Uterus (tissue), 4 donors: ENCODE measurements around the gene GNPDA2. TPM values are rescaled to one million over a fixed set of nuclear protein-coding genes. Genes with fewer than 3 reads are reported as not detected.
"Not testable (repeated sequence)": the region's sequence is repeated elsewhere in the genome, so short reads cannot be mapped to it uniquely, and the experiment has no call there.

Source experiments
- DNase-seq, 2 donors: peaks; one replicate each; pipeline ENCODE4 v3.0.0-alpha.2; 2019 to 2020
- H3K27ac ChIP-seq, 2 donors: fragments of 200-600 bp; sonication (generic); 1 replicate in 1 of 2; 2 replicates in 1 of 2; pipeline ENCODE4 v1.5.1; 2016 to 2018
- H3K27me3 ChIP-seq, 2 donors: fragments of 200-600 bp; sonication (generic); one replicate each; pipeline ENCODE4 v1.5.1; 2018 to 2019; ENCODE audit warnings: control low read depth in 1 of 2
- H3K36me3 ChIP-seq, 2 donors: fragments of 200-600 bp; sonication (generic); one replicate each; pipeline ENCODE4 v1.5.1; 2019; ENCODE audit warnings: control low read depth in 1 of 2
- H3K4me1 ChIP-seq, 2 donors: fragments of 200-600 bp; sonication (generic); one replicate each; pipeline ENCODE4 v1.5.1; 2018 to 2019; ENCODE audit warnings: control low read depth in 1 of 2
- H3K4me3 ChIP-seq, 2 donors: fragments of 200-600 bp; sonication (generic); 1 replicate in 1 of 2; 2 replicates in 1 of 2; pipeline ENCODE4 v1.5.1; 2018 to 2019; ENCODE audit warnings: mild to moderate bottlenecking in 1 of 2
- H3K9me3 ChIP-seq, 2 donors: fragments of 200-600 bp; sonication (generic); one replicate each; pipeline ENCODE4 v1.5.1; 2019; ENCODE audit warnings: control low read depth in 1 of 2
- POLR2A ChIP-seq, 2 donors: fragments of 450-650 bp; IDR thresholded peaks; one replicate each; pipeline ENCODE4 v1.6.1; 2016; ENCODE audit warnings: antibody characterized with exemption in 2 of 2, mild to moderate bottlenecking in 1 of 2, moderate library complexity in 1 of 2
- intact Hi-C: fragments of 100-400 bp; cut with DNase I; formaldehyde crosslinking; loops from one replicate; pipeline ENCODE4 v1.15.1; 2023; ENCODE audit warnings: low total_unique reads
- total RNA-seq, 4 donors: library from RNA; depleted of rRNA in 3 of 4; stranded (reverse); fragments of >200 nt in 3 of 4; gene quantifications; one replicate each; pipeline versions ENCODE4 v1.1.0 to v1.2.4, GENCODE V29; 2014 to 2023
- TF ChIP-seq, protein P1 (sequence below), 4 experiments: fragments of 200-600 bp in 2 of 4; fragments of 450-650 bp in 2 of 4; sonication (generic) in 2 of 4; IDR thresholded peaks; one replicate each; pipeline ENCODE4 v1.5.1; 2016 to 2019; ENCODE audit warnings: antibody characterized with exemption in 4 of 4, mild to moderate bottlenecking in 2 of 4, moderate library complexity in 1 of 4
- donor health status: DM: yes; HTN: yes; CAD: no.

GNPDA2 gene
- total RNA-seq, 4 donors from 2014 or later: 5.9 to 53.6 (median 22.5) TPM

GRCh38 chr4:44736900-44737299 is 10.5 kb upstream of the GNPDA2 start:
- Histone ChIP-seq H3K4me1 (no peaks in the 10 kb centered on the region), H3K27me3 (no peaks in the 10 kb centered on the region), H3K27ac (no peak overlapping the region), H3K4me3 (no peak overlapping the region), H3K9me3 (no peaks in the 10 kb centered on the region), H3K36me3 (no peaks in the 10 kb centered on the region)
- DNase-seq: no peak
- TF ChIP-seq, protein P1, sequence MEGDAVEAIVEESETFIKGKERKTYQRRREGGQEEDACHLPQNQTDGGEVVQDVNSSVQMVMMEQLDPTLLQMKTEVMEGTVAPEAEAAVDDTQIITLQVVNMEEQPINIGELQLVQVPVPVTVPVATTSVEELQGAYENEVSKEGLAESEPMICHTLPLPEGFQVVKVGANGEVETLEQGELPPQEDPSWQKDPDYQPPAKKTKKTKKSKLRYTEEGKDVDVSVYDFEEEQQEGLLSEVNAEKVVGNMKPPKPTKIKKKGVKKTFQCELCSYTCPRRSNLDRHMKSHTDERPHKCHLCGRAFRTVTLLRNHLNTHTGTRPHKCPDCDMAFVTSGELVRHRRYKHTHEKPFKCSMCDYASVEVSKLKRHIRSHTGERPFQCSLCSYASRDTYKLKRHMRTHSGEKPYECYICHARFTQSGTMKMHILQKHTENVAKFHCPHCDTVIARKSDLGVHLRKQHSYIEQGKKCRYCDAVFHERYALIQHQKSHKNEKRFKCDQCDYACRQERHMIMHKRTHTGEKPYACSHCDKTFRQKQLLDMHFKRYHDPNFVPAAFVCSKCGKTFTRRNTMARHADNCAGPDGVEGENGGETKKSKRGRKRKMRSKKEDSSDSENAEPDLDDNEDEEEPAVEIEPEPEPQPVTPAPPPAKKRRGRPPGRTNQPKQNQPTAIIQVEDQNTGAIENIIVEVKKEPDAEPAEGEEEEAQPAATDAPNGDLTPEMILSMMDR (IDR thresholded peaks at IDR 0.05): no peak
- TF ChIP-seq POLR2A (IDR thresholded peaks at IDR 0.05): no peak
- intact Hi-C loops: no loop called here

DNA sequence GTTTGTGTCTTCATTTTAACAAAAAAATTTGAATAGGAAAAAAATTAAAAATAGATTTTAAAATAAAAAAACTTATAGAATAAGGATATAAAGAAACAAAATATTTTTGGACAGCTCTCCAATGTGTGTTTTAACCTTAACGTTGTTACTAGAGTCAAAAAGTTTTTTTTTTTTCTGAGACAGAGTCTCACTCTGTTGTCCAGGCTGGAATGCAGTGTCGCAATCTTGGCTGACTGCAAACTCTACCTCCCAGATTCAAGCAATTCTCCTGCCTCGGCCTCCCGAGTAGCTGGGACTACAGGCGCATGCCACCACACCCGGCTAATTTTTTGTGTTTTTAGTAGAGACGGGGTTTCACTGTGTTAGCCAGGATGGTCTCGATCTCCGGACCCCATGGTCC is 2.3 kb upstream of the GNPDA2 start:
- H3K9me3 ChIP-seq, H3K4me1 ChIP-seq, H3K4me3 ChIP-seq, H3K27me3 ChIP-seq, H3K27ac ChIP-seq, DNase-seq, intact Hi-C loops, H3K36me3 ChIP-seq: not testable (repeated sequence)

DNA sequence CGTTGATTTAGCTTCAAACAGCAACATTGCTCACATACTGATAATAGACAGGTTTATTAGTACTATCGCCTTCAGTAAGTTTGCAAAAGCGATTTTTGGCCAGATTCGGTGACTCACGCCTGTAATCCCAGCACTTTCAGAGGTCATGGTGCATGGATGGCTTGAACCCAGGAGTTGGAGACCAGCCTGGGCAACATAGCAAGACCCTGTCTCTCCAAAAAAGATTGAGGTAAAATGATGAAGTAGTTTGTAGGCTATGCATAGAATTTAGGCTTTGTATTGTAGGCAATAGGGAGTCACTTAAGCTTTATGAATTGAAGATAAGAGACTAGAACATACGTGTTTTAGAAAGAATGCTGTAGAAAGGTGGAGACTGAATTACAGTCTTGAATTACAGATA is 1.1 kb upstream of the GNPDA2 start:
- H3K4me3 ChIP-seq: no peak overlapping the region
- no peaks in the 10 kb centered on the region for H3K9me3 ChIP-seq
- H3K27ac ChIP-seq: no peak overlapping the region
- DNase-seq: no peak
- no peaks in the 10 kb centered on the region for H3K4me1 ChIP-seq
- H3K36me3 ChIP-seq: no peaks in the 10 kb centered on the region
- TF ChIP-seq, protein P1 (IDR thresholded peaks at IDR 0.05): no peak
- TF ChIP-seq POLR2A (IDR thresholded peaks at IDR 0.05): no peak
- no peaks in the 10 kb centered on the region for H3K27me3 ChIP-seq
- intact Hi-C loops: no loop called here

DNA sequence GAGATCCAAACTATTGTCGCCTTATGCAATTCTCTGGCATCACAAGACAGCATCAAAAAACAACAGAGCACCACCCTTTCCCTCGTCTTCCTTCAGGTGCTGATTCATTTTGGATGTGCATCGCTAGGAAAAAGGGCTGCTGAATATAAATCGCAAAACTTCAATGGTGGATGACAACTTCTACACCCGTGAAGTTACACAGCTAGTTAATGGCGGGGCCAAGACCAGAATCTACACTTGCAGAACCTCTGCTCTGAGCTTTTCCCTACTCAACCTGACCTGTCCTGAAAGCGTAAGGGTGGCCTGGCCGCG is 674 bp downstream of the GNPDA2 start:
- no peak for TF ChIP-seq POLR2A (IDR thresholded peaks at IDR 0.05)
- TF ChIP-seq, protein P1 (IDR thresholded peaks at IDR 0.05): no peak
- Histone ChIP-seq H3K27me3 (no peaks in the 10 kb centered on the region), H3K9me3 (no peaks in the 10 kb centered on the region), H3K27ac (peak overlapping the region; percentile 84), H3K4me1 (no peaks in the 10 kb centered on the region), H3K36me3 (no peaks in the 10 kb centered on the region), H3K4me3 (peak overlapping the region; percentile 76 to 94)
- no peak for DNase-seq
- intact Hi-C loops: no loop called here

GRCh38 chr4:44725166-44725565 is 1.2 kb downstream of the GNPDA2 start:
- no peaks in the 10 kb centered on the region for H3K27me3 ChIP-seq
- H3K4me1 ChIP-seq: no peaks in the 10 kb centered on the region
- TF ChIP-seq, protein P1 (IDR thresholded peaks at IDR 0.05): no peak
- TF ChIP-seq POLR2A (IDR thresholded peaks at IDR 0.05): no peak
- H3K36me3 ChIP-seq: no peaks in the 10 kb centered on the region
- H3K4me3 ChIP-seq: peak overlapping the region; percentile 76 to 94
- peak overlapping the region; percentile 84 for H3K27ac ChIP-seq
- intact Hi-C loops: no loop called here
- no peaks in the 10 kb centered on the region for H3K9me3 ChIP-seq
- no peak for DNase-seq

GRCh38 chr4:44722001-44722400 is 4.4 kb downstream of the GNPDA2 start:
- TF ChIP-seq POLR2A (IDR thresholded peaks at IDR 0.05): no peak
- TF ChIP-seq, protein P1 (IDR thresholded peaks at IDR 0.05): no peak
- Histone ChIP-seq H3K36me3 (no peaks in the 10 kb centered on the region), H3K4me1 (no peaks in the 10 kb centered on the region)

More at GRCh38 chr4:44722001-44722400, 4.4 kb downstream of the GNPDA2 start:
- DNase-seq: no peak
- Histone ChIP-seq H3K27ac (no peak overlapping the region), H3K27me3 (no peaks in the 10 kb centered on the region), H3K4me3 (no peak overlapping the region), H3K9me3 (no peaks in the 10 kb centered on the region)
- intact Hi-C loops: no loop called here
